ENCODE measurements around the gene KIF19. TPM values are rescaled to one million over a fixed set of nuclear protein-coding genes. Genes with fewer than 3 reads are reported as not detected.

The KIF19 gene
- total and polyA plus RNA-seq, 2 of the 4 experiments (the other 2 are of a cell fraction), result not detected

DNA sequence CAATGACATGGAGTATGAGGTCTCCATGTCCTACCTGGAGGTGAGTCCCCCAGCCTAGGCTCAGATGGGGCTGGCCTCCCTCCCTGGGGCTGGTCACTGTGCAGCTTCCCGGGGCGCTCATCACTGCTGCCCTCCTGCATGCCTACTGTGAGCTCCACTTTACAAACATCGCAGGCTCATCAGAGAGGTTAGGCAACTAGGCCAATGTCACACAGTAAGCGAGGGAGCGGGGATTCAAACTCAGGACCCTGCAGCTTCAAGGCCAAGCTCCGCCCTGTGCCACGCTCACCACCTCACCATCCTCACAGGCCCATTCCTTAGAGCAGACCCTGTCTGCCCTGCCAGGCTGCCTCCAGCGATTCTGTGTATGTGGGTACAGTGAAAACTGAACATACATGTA lies 17.1 kb downstream of the KIF19 start:
- Histone ChIP-seq H3K18ac (ENCODE audit: low read depth, low read length) (no peak overlapping the region), H3K4me2 (ENCODE audit: low read depth, low read length) (no peak overlapping the region), H3K4me3 (ENCODE audit: insufficient read depth, low read depth, low read length) (no peak overlapping the region), H2BK5ac (ENCODE audit: low read depth, low read length, poor library complexity, severe bottlenecking) (no peak overlapping the region), H3K27ac (ENCODE audit: insufficient read depth, low read length) (no peak overlapping the region), H4K91ac (ENCODE audit: insufficient read depth, low read depth, low read length) (no peak overlapping the region), H3K4ac (ENCODE audit: low read depth, low read length) (no peak overlapping the region), H4K8ac (ENCODE audit: low read depth in 2 of 2, low read length in 2 of 2) (no peak overlapping the region), H3K9me3 (ENCODE audit: control insufficient read depth, insufficient read depth, low read length) (no peaks in the 10 kb centered on the region), H3K36me3 (ENCODE audit: control insufficient read depth, insufficient read depth, low read length) (no peaks in the 10 kb centered on the region), H3K14ac (replicated peaks; ENCODE audit: low read depth, low read length) (no peak overlapping the region), H3K56ac (ENCODE audit: extremely low read depth, insufficient read depth, low read length) (no peak overlapping the region), H2AFZ (replicated peaks; ENCODE audit: low read length, poor library complexity) (no peak overlapping the region), H3K79me1 (ENCODE audit: low read depth in 1 of 2, low read length in 2 of 2) (no peaks in the 10 kb centered on the region), H2BK120ac (ENCODE audit: low read depth, low read length) (no peak overlapping the region), H2BK20ac (ENCODE audit: low read depth, low read length) (no peak overlapping the region), H4K20me1 (ENCODE audit: insufficient read depth, low read length) (no peaks in the 10 kb centered on the region), H3K23ac (ENCODE audit: low read depth, low read length) (no peak overlapping the region), H2AK9ac (replicated peaks; ENCODE audit: low read depth, low read length, poor library complexity) (peak overlapping the region; percentile 24), H4K5ac (ENCODE audit: low read depth, low read length) (no peak overlapping the region), H3K27me3 (ENCODE audit: control insufficient read depth, insufficient read depth, low read length) (no peaks in the 10 kb centered on the region; the same call in 1 of the 2 replicates), H3K9ac (ENCODE audit: low read depth, low read length) (no peak overlapping the region), H2BK15ac (ENCODE audit: low read depth, low read length) (no peak overlapping the region), H3K9me1 (ENCODE audit: insufficient read depth, low read length) (no peaks in the 10 kb centered on the region), H2AK5ac (ENCODE audit: low read depth, low read length) (no peak overlapping the region), H3K4me1 (ENCODE audit: control insufficient read depth, insufficient read depth, low read length) (no peaks in the 10 kb centered on the region)
- in situ Hi-C loops (cut with MboI; ENCODE audit: low sequenced_read_pairs), result no loop called here
- intact Hi-C loops (cut with micrococcal nuclease), result no loop called here
- CTCF ChIA-PET, result no interaction called here
- no peak for ATAC-seq (ENCODE audit: low read depth)
- dilution Hi-C loops (cut with HindIII; ENCODE audit: low sequenced_read_pairs, unreplicated experiment), result no loop called here
- POLR2A ChIA-PET (ENCODE audit: unreplicated experiment), result no interaction called here
- BruUV-seq (replicated peaks), result no TSS peak
- no peak for TF ChIP-seq MXI1 (IDR thresholded peaks at IDR 0.05; ENCODE audit: borderline replicate concordance, low read depth, low read length)
- TF ChIP-seq, protein P1, sequence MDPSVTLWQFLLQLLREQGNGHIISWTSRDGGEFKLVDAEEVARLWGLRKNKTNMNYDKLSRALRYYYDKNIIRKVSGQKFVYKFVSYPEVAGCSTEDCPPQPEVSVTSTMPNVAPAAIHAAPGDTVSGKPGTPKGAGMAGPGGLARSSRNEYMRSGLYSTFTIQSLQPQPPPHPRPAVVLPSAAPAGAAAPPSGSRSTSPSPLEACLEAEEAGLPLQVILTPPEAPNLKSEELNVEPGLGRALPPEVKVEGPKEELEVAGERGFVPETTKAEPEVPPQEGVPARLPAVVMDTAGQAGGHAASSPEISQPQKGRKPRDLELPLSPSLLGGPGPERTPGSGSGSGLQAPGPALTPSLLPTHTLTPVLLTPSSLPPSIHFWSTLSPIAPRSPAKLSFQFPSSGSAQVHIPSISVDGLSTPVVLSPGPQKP (IDR thresholded peaks at IDR 0.05; ENCODE audit: borderline replicate concordance, low read depth, low read length), result no peak
- no peak for TF ChIP-seq FOS (IDR thresholded peaks at IDR 0.05; ENCODE audit: low read depth, low read length)
- no peak for TF ChIP-seq BHLHE40 (IDR thresholded peaks at IDR 0.05; ENCODE audit: low read depth, low read length)
- TF ChIP-seq RCOR1 (IDR thresholded peaks at IDR 0.05; ENCODE audit: insufficient replicate concordance, low read length), result no peak
- TF ChIP-seq NFE2L2 (IDR thresholded peaks at IDR 0.05; ENCODE audit: low read depth, low read length), result no peak
- TF ChIP-seq RAD21 (IDR thresholded peaks at IDR 0.05; ENCODE audit: low read length), result no peak
- TF ChIP-seq, protein P2, sequence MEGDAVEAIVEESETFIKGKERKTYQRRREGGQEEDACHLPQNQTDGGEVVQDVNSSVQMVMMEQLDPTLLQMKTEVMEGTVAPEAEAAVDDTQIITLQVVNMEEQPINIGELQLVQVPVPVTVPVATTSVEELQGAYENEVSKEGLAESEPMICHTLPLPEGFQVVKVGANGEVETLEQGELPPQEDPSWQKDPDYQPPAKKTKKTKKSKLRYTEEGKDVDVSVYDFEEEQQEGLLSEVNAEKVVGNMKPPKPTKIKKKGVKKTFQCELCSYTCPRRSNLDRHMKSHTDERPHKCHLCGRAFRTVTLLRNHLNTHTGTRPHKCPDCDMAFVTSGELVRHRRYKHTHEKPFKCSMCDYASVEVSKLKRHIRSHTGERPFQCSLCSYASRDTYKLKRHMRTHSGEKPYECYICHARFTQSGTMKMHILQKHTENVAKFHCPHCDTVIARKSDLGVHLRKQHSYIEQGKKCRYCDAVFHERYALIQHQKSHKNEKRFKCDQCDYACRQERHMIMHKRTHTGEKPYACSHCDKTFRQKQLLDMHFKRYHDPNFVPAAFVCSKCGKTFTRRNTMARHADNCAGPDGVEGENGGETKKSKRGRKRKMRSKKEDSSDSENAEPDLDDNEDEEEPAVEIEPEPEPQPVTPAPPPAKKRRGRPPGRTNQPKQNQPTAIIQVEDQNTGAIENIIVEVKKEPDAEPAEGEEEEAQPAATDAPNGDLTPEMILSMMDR (conservative IDR thresholded peaks at IDR 0.05; ENCODE audit: low read depth, low read length), result no peak
- no peak for TF ChIP-seq POLR2A (IDR thresholded peaks at IDR 0.05; ENCODE audit: low read depth, low read length)
- no peak for TF ChIP-seq CHD1 (IDR thresholded peaks at IDR 0.05; ENCODE audit: low read depth, low read length)
- no peak for TF ChIP-seq CEBPB (IDR thresholded peaks at IDR 0.05; ENCODE audit: low read depth, low read length)
- WGBS, 2 experiments (ENCODE audit: extremely low coverage in 2 of 2, insufficient read length in 1 of 2), result 74% methylated on average over 3 of the region's 8 CpGs; no CpG with 5 or more reads in 1 of the 2 experiments
- DNase-seq, result no peak
